ENCODE results near the gene ATP5MC3.

- no peak for TF ChIP-seq CTCF (conservative IDR thresholded peaks at IDR 0.05 in 1 of 2, IDR thresholded peaks at IDR 0.05 in 1 of 2; ENCODE audit: low read depth in 1 of 2, low read length in 2 of 2)
- no peak for TF ChIP-seq EZH2 (IDR thresholded peaks at IDR 0.05; ENCODE audit: low read length, missing control alignments)
Measured at GRCh38 chr2:175143191-175143590, 38.3 kb downstream of the ATP5MC3 start.

All from fibroblast of lung (primary cell).